Germinal center (tissue), 1 donor: Measurements from ENCODE around the gene ATP5F1E.

Experiments used
- DNase-seq: peaks from one replicate; pipeline ENCODE4 v3.0.0; 2012; ENCODE audit warnings: mixed read lengths, low spot score

Gene ATP5F1E

GRCh38 chr20:59005523-59006166 lies 26.5 kb downstream of the ATP5F1E start:
- peak; percentile 38 for DNase-seq

GRCh38 chr20:59004763-59005522 lies 27.2 kb downstream of the ATP5F1E start:
- DNase-seq = peak; percentile 84

DNA sequence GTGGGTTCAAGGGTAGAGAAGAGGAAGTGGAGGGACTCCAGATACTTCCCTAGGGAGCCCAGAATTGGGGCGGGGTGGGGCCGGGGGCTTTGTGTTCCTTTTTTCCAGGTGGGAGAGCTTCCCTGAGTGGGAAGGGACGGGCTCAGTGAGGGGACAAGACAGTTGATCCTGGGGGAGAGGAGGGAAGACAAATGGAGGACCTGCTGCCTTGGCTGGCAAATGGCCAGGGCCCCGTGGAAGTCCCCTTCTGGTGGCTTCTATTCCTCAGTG lies 27.7 kb downstream of the ATP5F1E start:
- DNase-seq = no peak

DNA sequence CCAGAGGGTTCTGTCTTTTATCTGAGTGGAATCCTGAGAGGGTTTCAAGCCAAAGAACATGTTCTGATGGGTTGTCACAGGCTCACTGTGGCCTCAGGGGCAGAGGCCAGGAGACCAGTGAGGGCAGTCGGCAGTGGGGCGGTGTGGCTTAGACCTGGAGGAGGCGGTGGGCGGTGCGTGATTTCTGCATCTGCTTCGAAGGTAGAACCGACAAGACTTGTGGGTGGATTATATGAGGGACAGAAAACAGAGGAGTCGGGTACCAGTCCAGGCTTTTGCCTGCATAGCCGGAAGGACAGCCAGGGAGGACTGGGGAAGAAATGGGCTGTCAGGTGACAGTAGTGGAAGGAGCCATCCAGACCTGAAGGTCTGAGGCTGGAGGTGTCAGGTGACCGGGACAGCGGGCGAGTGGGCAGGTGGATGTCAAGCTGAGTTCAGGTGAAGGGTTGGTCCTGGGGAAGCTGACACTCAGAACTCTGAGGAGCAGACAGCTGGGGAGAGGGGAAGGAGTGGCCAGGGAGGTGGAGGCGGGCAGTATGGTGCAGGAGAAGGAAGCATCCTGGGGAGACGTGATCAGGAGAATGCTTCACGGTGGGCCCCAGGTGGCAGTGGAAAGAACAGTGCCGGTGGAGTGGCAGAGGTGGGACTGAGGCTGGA lies 28.2 kb downstream of the ATP5F1E start:
- DNase-seq = no peak

DNA sequence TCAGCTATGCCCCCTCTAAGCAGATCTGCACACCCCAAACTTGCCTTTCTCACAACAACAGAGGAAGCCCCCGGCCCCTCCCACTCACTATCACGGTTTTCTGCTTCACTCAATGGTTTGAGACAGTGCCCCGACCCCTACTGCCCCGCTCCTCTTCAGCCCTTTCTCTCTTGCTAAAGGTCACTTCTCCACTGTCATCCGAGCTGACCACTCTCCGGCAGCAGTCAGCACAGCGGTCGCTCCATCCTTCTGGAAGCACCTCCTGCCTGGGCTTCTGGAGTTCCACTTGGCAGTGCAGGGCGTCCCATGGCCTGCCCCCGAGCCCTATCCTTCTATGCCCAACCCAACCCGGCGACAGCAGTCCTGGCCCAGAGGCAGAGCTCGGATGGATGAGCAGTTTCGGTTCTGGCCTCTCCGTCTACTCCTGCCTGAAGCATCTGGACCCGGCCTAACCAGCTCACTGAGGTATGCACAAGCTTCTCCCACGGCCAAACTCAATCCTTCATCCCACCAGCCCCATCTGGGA lies 29.2 kb downstream of the ATP5F1E start:
- DNase-seq = no peak

DNA sequence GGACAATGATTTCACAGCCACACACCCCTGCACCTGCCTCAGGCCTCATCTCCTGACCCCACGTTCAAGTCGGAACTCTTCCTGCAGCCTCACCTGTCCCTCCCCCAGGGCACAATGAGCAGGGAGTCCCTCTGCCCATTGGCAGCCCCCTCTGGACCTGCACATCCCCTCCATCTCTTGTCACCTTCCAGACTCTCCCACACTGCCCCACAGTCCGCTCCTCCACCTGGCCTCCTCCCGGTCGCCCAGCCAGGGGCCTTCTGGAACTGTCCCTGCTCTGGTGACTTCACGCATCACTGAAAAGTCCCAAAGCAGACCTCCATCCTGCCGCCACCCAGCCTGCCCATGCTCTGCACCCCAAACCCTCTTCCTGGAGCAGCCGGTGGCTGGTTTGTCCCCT lies 29.7 kb downstream of the ATP5F1E start:
- DNase-seq = no peak

DNA sequence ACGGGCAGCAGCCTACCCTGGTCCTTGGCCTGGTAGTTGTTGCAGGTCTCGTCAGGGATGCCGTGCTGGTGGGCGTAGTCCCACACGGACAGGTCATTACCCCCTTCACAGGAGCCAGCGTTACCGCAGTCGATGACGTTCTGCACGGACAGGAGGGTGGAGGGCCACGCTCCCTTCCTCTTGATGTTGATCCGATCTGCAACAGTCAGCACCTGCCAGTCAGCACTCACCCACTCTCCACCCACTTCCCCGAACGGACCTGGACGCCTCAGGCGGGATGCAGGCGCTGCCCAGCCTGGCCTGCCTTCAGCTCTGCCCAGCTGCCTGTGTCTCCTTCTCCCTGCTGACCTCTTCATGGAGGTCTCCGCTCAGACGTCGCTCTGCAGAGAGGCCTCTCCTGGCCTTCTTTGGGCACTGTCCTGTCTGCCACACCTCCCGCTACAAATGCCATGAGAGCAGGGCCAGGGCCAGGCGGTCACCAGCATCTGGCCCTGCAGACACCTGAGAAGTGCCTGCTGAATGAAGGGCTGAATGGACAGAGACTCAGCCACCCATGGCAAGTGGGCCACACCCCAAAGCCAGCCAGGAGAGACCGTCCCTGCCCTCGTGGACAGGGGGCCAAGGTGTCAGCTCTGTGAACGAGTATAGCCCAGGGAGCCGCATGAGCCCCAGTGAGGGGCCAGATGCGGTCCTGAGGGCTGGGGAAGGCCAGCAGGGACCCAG lies 30.5 kb downstream of the ATP5F1E start:
- DNase-seq = no peak

DNA sequence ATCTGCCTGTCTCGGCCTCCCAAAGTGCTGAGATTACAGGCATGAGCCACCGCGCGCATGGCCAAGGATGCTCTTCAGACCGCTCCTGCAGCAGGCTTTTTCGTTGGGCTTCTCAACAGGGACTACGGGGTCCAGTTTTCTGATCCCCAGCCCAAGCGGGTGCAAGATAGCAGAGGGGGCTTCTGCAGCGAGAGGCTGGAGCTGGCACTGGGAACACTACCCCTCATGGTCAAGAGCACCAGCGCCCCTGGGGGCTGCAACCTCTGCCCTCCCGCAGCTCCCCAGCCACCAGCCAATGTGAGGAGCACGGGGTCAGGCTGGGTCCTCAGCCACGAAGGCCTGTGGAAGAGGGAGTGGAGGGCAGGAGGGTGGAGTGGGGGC lies 31.1 kb downstream of the ATP5F1E start:
- no peak for DNase-seq

DNA sequence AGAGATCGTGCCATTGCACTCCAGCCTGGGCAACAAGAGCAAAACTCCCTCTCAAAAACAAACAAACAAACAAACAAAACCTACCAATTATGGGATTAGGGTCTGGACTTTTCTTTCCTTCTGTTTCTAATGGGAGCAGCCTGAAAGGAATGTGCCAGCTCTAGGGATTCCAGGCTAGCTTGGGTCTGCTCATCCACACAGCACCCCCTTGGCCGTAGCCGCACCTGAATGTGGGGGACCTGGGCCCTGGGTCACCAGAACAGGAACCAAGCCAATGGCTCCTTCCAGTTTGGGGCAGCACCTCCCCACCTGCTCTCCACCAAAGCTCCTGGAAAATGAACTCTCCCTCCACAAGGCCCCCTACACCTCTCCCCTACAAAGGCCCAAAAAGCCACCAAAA lies 31.8 kb downstream of the ATP5F1E start:
- no peak for DNase-seq

- DNase-seq = no peak
Measured at GRCh38 chr20:58998656-58999055, 33.5 kb downstream of the ATP5F1E start.

GRCh38 chr20:58997141-58997770 lies 34.9 kb downstream of the ATP5F1E start:
- DNase-seq = no peak

DNA sequence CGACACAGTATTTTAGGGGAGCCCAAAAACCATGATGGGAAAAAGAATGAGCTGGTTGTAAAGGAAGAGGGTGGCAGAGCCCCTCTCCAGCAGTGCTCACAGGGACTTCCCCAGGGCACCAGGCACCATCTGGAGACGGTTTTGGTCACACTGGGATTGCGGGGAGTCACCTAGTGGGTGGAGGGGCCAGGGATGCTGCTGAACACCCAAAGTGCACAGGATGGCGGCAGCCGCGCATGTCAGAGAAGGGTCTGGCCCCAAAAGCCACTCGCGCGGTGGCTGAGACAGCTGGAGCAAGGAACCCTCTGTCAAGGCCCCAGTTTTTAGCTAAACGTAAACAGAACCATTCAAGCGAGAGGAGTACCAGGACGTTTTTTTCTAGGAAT lies 35.9 kb downstream of the ATP5F1E start:
- DNase-seq = no peak

DNA sequence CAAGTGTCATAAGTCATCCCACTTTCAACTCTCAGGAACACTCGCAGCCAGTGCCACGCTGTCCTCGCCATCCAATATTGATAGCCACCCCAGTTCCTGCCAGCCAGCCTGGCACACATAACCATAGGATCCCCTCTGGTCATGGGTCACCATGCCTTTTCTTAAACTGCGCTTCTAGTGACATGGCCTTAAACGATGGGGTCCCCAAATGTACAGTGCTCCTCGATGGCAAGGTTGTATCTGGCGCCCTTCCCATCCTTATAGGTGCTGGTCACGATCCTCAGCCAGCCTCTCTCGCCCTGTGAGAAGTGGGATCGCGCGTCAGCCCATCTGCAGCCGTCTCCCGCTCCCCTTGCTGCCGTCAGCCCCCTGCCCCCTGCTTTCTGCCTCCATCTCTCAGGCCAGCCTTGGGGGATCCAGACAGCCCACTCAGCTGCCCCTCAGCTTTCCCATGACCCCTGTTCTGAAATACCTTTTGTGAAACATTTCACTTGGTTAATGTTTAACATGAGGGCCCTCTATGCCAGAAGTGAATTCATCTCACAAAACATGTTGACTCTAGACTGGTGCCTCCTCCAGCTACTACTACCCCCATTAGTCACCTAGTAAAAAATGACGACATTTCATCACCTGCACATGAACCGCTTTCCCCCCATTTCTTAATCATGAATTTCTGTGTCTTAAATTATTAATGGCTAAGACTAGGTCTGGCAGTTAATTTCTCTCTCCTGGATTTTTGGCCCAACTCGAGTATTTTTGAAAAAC lies 36.5 kb downstream of the ATP5F1E start:
- DNase-seq = no peak

DNA sequence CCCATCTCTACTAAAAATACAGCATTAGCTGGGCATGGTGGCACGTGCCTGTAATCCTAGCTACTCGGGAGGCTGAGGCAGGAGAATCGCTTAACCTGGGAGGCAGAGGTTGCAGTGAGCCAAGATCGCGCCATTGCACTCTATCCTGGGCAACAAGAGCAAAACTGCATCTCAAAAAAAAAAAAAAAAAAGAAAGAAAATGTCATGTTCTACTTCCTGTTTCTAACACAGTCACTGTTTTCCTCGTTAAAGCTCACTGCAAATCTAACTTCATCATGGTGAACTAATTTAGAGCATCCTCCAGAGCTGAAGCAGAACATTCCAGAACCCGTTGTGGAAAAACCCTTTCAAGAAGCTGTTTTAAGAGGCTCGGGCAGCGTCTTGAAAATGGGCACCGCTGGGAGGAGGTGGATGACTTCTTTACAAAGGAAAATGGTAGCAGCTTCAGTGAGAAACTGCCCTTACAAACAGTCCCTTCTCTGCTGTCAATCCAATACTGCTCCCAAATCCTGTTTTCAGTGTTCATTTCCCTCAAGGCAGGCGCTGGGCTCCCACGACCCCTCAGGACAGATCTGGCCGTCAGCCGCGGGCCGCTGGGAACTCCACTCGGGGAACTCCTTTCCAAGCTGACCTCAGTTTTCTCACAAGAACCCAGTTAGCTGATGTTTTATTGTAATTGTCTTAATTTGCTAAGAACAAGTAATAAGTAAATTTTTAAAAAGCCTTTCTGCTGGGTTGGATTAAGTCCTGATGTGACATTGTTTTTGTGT lies 37.6 kb downstream of the ATP5F1E start:
- DNase-seq = no peak

GRCh38 chr20:58993332-58994248 lies 38.5 kb downstream of the ATP5F1E start:
- DNase-seq = no peak

GRCh38 chr20:58992911-58993310 lies 39.2 kb downstream of the ATP5F1E start:
- DNase-seq = no peak

- DNase-seq = no peak
Measured at GRCh38 chr20:58991715-58992114, 40.4 kb downstream of the ATP5F1E start.

- no peak for DNase-seq
Measured at GRCh38 chr20:58990651-58991445, 41.3 kb downstream of the ATP5F1E start.

DNA sequence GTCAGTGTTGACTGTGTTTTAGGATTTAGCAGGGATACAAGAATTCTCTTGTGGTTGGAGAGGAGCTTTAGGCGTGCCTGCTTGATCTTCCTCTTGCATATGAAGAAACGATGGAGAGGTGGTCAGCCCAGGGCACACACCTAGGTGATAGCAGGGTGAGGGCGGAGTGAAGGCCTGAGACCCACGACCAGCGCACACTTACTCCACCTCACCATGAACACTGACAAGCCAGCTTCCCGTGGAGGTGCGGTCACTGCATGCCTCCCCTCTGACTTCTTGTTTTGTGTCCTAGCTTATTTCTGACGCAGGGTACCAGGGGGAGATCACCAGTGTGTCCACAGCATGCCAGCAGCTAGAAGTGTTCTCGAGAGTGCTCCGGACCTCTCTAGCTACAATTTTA lies 42.9 kb downstream of the ATP5F1E start:
- DNase-seq = no peak
